ENCODE data around the gene GRK5. TPM values are rescaled to one million over a fixed set of nuclear protein-coding genes. Genes with fewer than 3 reads are reported as not detected.

Gene GRK5
- total RNA-seq, 2 donors from 2014 or later, result 7.8 to 12.4 TPM

- ATAC-seq (no peak), DNase-seq (no peak)
- intact Hi-C loops (cut with DNase I, micrococcal nuclease), result no loop called here
These were observed 150.2 kb downstream of the GRK5 start for GRCh38 chr10:119357412-119358151.

GRCh38 chr10:119358152-119358512 lies 150.8 kb downstream of the GRK5 start:
- intact Hi-C loops (cut with DNase I, micrococcal nuclease), result no loop called here
- ATAC-seq, result no peak
- no peak for DNase-seq

GRCh38 chr10:119358567-119358966 lies 151.2 kb downstream of the GRK5 start:
- DNase-seq (no peak), ATAC-seq (no peak)
- intact Hi-C loops (cut with DNase I, micrococcal nuclease), result no loop called here

DNA sequence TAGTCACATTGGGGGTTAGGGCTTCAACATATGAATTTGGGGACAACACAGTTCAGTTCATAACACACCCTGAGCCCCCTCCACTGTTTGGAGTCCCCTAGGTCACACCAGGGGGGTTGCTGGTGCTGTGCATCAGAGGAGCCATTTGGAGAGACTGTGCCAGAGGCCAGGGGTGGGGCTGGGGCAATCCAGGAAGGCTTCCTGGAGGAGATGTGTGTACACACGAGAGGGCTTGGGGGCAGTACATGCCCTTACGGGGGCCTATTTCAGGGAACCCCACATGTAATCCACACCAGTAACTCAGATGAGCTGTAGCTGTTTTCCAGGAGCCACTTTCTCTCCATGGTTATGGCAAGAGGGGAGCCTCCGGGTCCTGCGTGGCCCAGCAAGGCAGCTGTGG lies 151.7 kb downstream of the GRK5 start:
- intact Hi-C loops (cut with DNase I, micrococcal nuclease), result no loop called here
- DNase-seq (no peak), ATAC-seq (no peak)

- intact Hi-C loops (cut with DNase I, micrococcal nuclease), result no loop called here
- DNase-seq (no peak), ATAC-seq (no peak)
These were observed 153.0 kb downstream of the GRK5 start for GRCh38 chr10:119360181-119360921.

DNA sequence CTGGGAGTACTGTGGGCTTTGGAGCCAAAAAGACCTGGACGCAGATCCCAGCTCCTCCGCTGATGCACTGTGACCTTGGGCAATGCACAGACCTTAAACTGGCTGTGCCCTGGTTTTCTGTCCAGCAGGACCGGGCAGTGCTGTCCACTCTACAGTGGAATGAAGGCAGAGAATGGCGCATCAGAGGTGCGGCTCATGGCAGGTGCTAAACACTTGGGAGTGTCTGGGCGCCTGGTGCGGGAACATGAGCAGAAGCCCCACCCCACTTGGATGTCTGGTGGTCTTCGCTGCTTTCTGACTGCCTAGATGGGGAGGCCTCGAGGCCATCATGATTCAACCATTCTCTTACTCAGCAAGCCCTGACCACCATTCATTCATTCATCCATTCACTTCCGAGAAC lies 153.7 kb downstream of the GRK5 start:
- DNase-seq (no peak), ATAC-seq (no peak)
- intact Hi-C loops (cut with DNase I, micrococcal nuclease), result no loop called here

DNA sequence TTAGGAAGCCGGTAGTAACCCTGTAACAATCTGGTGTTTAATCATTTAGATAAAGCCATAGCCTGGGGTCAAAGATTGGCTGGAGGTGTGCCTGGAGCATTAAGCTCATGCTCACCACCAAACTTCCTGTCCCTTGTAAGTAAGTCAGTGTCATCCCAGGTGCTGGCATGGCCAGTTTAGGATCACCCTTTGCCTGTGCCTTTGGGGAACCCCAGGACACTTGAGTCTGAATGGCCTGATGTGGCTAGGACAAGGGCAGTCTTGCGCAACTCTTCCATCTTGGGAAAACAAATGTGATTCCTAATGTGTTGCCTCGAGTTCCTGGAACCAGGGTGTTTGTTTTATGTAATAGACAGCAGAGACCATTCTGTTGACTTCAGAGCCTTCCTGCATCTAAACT lies 154.8 kb downstream of the GRK5 start:
- intact Hi-C loops (cut with DNase I, micrococcal nuclease), result no loop called here
- peak; percentile 86 for ATAC-seq
- DNase-seq, result no peak

- DNase-seq, result no peak
- ATAC-seq, result no peak
- intact Hi-C loops (cut with DNase I, micrococcal nuclease), result no loop called here
These were observed 157.6 kb downstream of the GRK5 start for GRCh38 chr10:119364645-119365600.

- intact Hi-C loops (cut with DNase I, micrococcal nuclease), result no loop called here
- DNase-seq, result no peak
- no peak for ATAC-seq
These were observed 158.6 kb downstream of the GRK5 start for GRCh38 chr10:119365773-119366599.

- ATAC-seq (no peak), DNase-seq (no peak)
- intact Hi-C loops (cut with DNase I, micrococcal nuclease), result no loop called here
These were observed 160.6 kb downstream of the GRK5 start for GRCh38 chr10:119367841-119368549.

DNA sequence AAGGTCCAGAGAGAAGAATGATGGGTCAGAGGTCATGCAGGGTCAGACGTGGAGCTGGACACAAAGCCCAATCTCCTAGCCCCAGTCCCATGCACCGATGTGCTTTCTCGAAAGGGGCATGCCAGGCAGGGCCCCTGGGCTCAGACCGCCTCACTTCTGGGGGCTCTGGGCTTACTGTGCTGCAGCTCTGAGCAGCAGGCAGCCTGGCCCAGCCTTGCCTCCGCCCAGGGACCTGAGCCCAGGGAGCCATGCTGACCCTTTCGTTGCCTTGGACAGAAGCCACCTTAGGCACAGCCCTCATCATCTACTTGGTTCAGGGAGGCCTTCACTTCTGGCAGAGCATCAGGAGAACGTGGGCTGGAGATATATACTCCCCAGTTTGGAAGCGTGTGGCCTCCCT lies 161.2 kb downstream of the GRK5 start:
- ATAC-seq (no peak), DNase-seq (no peak)
- intact Hi-C loops (cut with DNase I, micrococcal nuclease), result no loop called here

- no peak for DNase-seq
- no peak for ATAC-seq
These were observed 161.9 kb downstream of the GRK5 start for GRCh38 chr10:119368991-119369869.

GRCh38 chr10:119370111-119370741 lies 162.9 kb downstream of the GRK5 start:
- no peak for ATAC-seq
- intact Hi-C loops (cut with DNase I, micrococcal nuclease), result no loop called here

More at GRCh38 chr10:119368991-119369869, 161.9 kb downstream of the GRK5 start:
- intact Hi-C loops (cut with DNase I, micrococcal nuclease), result no loop called here

GRCh38 chr10:119370972-119371703 lies 163.8 kb downstream of the GRK5 start:
- intact Hi-C loops (cut with DNase I, micrococcal nuclease), result no loop called here
- ATAC-seq, result no peak
- DNase-seq, result no peak

More at GRCh38 chr10:119370111-119370741, 162.9 kb downstream of the GRK5 start:
- DNase-seq, result no peak

DNA sequence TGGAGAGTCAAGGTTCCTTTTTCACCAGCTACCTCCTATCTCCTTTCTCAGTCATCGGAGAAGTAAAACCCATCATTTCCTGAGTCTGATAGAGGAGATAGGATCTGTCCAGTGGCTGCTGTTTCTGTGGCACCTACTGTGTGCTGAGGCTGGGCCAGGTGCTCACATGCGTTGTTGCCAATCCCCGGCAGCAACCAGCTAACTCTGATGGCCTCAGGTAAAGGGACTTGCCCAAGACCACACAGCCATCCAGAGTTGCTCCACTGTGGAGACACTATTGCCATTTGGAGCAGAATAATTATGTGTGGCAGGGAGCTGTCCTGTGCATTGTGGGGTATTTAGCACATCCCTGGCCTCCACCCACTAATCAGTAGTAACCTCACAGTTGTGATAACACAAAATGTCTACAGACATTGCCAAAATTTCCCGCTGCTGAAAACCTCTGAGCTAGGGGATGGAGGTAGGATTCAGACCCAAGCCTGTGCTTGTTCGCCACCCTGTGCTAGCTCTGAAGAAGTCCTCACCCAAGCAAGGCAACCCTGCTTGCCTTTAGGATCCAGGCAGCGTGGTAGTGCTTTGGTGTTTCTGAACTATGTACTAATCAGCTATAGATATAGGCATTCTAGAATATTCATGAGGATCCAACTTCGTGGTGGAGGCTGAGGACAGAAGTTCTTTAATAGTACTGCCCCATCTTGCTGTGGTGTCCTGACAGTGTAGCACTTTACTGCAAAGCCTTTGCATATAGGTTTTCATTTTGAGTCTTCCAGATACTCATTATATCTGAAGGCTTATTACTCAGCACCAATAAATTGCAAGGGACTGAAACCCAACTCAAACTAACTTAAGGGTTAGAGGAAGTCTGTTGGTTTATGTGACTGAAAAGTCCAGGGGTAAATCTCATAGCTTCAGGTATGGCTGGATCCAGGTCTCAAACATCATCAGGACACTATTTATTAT lies 164.6 kb downstream of the GRK5 start:
- ATAC-seq (no peak), DNase-seq (no peak)
- intact Hi-C loops (cut with DNase I, micrococcal nuclease), result no loop called here
